Prostate gland (tissue), 2 donors: Measurements from ENCODE around the gene SLC12A5. TPM values are rescaled to one million over a fixed set of nuclear protein-coding genes. Genes with fewer than 3 reads are reported as not detected.

Experiments
- DNase-seq: peaks from one replicate; pipeline ENCODE4 v3.0.0-alpha.2; 2019; ENCODE audit warnings: low spot score
- H3K27ac ChIP-seq, 2 donors: fragments of 200-600 bp; sonication (generic); 2 replicates each; pipeline ENCODE4 v1.5.1; 2017 to 2019
- H3K27me3 ChIP-seq: fragments of 200-600 bp; sonication (generic); replicated peaks from 2 replicates; pipeline ENCODE4 v1.5.1; 2019; ENCODE audit not compliant: insufficient read depth
- H3K36me3 ChIP-seq, 2 donors: fragments of 200-600 bp; sonication (generic); 1 replicate in 1 of 2; 2 replicates in 1 of 2; pipeline versions ENCODE4 v1.5.1 to v1.8.1; 2017 to 2019
- H3K4me1 ChIP-seq: fragments of 200-600 bp; sonication (generic); replicated peaks from 2 replicates; pipeline ENCODE4 v1.5.1; 2019
- H3K4me3 ChIP-seq, 2 donors: fragments of 200-600 bp; sonication (generic); 2 replicates each; pipeline ENCODE4 v1.5.1; 2017 to 2019
- H3K9me3 ChIP-seq: fragments of 200-600 bp; sonication (generic); 2 replicates; pipeline ENCODE4 v1.5.1; 2017
- POLR2A ChIP-seq: fragments of 450-650 bp; IDR thresholded peaks from one replicate; pipeline ENCODE4 v1.6.1; 2016; ENCODE audit warnings: antibody characterized with exemption, mild to moderate bottlenecking
- POLR2AphosphoS5 ChIP-seq: sonication (generic); formaldehyde crosslinking; IDR thresholded peaks from one replicate; pipeline ENCODE4 v1.6.1; 2017; ENCODE audit warnings: antibody characterized with exemption
- WGBS: methylation state at CpG from one replicate; pipeline ENCODE4 v1.1.5; 2018; 5-methylcytosine and 5-hydroxymethylcytosine counted together
- intact Hi-C: fragments of 100-400 bp; cut with DNase I; formaldehyde crosslinking; loops from one replicate; pipeline ENCODE4 v1.14.2; 2022
- total RNA-seq, 2 donors: library from RNA; depleted of rRNA; stranded (reverse); fragments of >200 nt; gene quantifications; one replicate each; pipeline ENCODE4 v1.1.0, GENCODE V29; 2016
- TF ChIP-seq, protein P1 (sequence below), 4 experiments: fragments of 200-600 bp in 2 of 4; fragments of 450-650 bp in 2 of 4; sonication (generic) in 2 of 4; IDR thresholded peaks; 1 replicate in 3 of 4; 2 replicates in 1 of 4; pipeline ENCODE4 v1.5.1; 2016 to 2019; ENCODE audit warnings: antibody characterized with exemption in 4 of 4, mild to moderate bottlenecking in 2 of 4, moderate library complexity in 2 of 4

SLC12A5 gene
- total RNA-seq, 2 donors from 2014 or later = 3.6 TPM; not detected in 1

DNA sequence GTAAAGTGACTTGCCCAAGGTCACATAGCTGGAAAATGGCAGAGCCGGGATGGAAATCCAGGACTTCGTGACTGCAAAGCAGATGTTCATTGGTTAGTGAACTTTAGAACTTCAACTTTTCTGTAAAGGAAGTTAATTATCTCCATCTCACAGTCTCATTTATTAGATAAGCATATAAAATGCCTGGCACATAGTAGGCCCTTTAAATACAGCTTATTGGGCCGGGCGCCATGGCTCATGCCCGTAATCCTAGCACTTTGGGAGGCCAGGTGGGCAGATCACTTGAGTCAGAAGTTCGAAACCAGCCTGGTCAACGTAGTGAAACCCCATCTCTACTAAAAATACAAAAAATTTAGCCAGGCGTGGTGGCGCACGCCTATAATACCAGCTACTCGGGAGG is 22.1 kb upstream of the SLC12A5 start:
- Histone ChIP-seq H3K9me3 (no peaks in the 10 kb centered on the region), H3K27ac (no peak overlapping the region), H3K27me3 (peaks cover 18% of the 10 kb centered on the region), H3K4me3 (no peak overlapping the region), H3K4me1 (no peaks in the 10 kb centered on the region), H3K36me3 (no peaks in the 10 kb centered on the region)
- TF ChIP-seq, protein P1, sequence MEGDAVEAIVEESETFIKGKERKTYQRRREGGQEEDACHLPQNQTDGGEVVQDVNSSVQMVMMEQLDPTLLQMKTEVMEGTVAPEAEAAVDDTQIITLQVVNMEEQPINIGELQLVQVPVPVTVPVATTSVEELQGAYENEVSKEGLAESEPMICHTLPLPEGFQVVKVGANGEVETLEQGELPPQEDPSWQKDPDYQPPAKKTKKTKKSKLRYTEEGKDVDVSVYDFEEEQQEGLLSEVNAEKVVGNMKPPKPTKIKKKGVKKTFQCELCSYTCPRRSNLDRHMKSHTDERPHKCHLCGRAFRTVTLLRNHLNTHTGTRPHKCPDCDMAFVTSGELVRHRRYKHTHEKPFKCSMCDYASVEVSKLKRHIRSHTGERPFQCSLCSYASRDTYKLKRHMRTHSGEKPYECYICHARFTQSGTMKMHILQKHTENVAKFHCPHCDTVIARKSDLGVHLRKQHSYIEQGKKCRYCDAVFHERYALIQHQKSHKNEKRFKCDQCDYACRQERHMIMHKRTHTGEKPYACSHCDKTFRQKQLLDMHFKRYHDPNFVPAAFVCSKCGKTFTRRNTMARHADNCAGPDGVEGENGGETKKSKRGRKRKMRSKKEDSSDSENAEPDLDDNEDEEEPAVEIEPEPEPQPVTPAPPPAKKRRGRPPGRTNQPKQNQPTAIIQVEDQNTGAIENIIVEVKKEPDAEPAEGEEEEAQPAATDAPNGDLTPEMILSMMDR (IDR thresholded peaks at IDR 0.05) = no peak
- no peak for TF ChIP-seq POLR2A
- no peak for TF ChIP-seq POLR2AphosphoS5
- WGBS = 91% methylated on average over 11 of the region's 11 CpGs
- intact Hi-C loops = no loop called here
- no peak for DNase-seq

DNA sequence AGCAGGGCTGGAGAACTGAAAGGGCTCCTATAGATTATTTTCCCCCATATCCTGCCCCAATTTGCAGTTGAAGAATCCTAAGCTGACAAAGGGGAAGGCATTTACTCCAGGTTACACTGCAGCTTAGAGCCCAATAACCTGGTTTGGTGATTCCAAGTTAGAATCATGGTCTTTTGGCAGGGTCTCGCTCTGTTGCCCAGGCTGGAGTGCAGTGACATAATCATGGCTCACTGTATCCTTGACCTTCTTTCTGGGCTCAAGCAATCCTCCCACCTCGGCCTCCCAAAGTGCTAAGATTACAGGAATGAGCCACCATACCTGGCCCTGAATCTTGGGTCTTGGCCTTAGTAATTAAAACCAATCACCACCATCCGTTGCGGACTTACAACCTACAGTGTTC is 21.3 kb upstream of the SLC12A5 start:
- WGBS = 73% methylated on average over 4 of the region's 4 CpGs
- H3K27ac ChIP-seq = no peak overlapping the region
- no peak overlapping the region for H3K4me3 ChIP-seq
- H3K4me1 ChIP-seq = no peaks in the 10 kb centered on the region
- intact Hi-C loops = no loop called here
- peaks cover 23% of the 10 kb centered on the region for H3K27me3 ChIP-seq
- TF ChIP-seq POLR2A = no peak
- no peak for TF ChIP-seq POLR2AphosphoS5
- TF ChIP-seq, protein P1 (IDR thresholded peaks at IDR 0.05) = no peak
- H3K36me3 ChIP-seq = no peaks in the 10 kb centered on the region
- no peak for DNase-seq
- H3K9me3 ChIP-seq = no peaks in the 10 kb centered on the region

DNA sequence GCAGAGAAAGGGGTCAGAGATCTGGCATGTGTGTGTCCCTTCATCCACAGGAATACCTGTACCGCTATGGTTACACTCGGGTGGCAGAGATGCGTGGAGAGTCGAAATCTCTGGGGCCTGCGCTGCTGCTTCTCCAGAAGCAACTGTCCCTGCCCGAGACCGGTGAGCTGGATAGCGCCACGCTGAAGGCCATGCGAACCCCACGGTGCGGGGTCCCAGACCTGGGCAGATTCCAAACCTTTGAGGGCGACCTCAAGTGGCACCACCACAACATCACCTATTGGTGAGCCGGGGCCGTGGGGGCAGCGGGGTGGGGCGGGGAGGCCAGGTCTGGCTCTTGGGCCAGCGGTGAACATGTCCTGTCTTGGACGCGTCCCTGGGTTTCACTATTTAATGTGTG is 19.2 kb upstream of the SLC12A5 start:
- no peak for TF ChIP-seq POLR2AphosphoS5
- Histone ChIP-seq H3K4me1 (no peaks in the 10 kb centered on the region), H3K9me3 (no peaks in the 10 kb centered on the region), H3K27ac (no peak overlapping the region), H3K4me3 (no peak overlapping the region), H3K27me3 (peaks cover 32% of the 10 kb centered on the region), H3K36me3 (no peaks in the 10 kb centered on the region)
- no peak for DNase-seq
- intact Hi-C loops = no loop called here
- 26% methylated on average over 14 of the region's 20 CpGs for WGBS

DNA sequence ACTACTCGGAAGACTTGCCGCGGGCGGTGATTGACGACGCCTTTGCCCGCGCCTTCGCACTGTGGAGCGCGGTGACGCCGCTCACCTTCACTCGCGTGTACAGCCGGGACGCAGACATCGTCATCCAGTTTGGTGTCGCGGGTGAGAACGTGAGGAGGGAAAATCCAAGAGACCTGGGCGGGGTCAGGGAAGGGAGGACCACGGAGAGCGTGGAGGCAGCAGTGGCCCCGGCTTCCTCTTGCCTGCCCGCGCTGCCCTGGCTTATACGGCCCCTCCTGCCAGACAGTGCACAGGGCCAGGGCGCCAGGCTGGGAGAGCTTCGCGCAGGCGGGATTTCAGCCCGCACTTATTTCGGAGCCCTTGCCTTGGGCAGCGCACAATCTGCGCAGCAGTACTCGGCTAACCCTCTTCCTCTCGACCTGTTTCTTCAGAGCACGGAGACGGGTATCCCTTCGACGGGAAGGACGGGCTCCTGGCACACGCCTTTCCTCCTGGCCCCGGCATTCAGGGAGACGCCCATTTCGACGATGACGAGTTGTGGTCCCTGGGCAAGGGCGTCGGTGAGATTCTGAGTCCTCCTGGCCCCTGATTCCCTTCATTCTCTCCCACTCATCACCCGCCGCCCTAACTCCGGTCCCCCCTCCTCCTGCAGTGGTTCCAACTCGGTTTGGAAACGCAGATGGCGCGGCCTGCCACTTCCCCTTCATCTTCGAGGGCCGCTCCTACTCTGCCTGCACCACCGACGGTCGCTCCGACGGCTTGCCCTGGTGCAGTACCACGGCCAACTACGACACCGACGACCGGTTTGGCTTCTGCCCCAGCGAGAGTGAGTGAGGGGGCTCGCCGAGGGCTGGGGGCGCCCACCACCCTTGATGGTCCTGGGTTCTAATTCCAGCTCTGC is 18.3 kb upstream of the SLC12A5 start:
- TF ChIP-seq POLR2AphosphoS5 = no peak
- TF ChIP-seq POLR2A = no peak
- TF ChIP-seq, protein P1 (IDR thresholded peaks at IDR 0.05) = no peak
- Histone ChIP-seq H3K27ac (no peak overlapping the region), H3K4me3 (no peak overlapping the region), H3K4me1 (no peaks in the 10 kb centered on the region), H3K36me3 (no peaks in the 10 kb centered on the region), H3K27me3 (peaks cover 28% of the 10 kb centered on the region), H3K9me3 (no peaks in the 10 kb centered on the region)
- DNase-seq = no peak
- intact Hi-C loops = no loop called here
- 13% methylated on average over 73 of the region's 74 CpGs for WGBS

DNA sequence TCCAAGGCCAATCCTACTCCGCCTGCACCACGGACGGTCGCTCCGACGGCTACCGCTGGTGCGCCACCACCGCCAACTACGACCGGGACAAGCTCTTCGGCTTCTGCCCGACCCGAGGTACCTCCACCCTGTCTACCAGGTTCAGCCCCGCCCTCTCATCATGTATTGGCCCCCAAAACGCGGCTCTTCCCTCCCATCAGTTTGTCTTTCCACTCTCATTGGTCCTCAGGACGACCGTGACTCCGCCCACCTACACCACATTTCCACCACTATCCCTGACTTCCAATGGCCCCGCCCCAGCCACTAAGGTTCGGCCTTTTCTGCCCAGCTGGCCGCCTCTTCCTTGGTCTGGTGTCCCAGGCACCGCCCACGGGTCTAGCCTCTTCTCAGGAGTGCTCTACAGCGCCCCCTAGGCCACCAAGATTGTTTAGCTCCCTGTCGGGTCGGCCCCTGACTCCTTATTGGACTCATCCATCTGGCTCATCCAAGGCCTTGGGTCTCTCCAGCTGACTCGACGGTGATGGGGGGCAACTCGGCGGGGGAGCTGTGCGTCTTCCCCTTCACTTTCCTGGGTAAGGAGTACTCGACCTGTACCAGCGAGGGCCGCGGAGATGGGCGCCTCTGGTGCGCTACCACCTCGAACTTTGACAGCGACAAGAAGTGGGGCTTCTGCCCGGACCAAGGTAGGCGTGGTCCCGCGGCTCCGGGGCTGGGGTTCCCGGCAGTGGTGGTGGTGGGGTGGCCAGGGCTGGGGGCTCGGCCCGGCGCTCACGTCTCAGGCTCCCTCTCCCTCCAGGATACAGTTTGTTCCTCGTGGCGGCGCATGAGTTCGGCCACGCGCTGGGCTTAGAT is 17.2 kb upstream of the SLC12A5 start:
- DNase-seq = no peak
- H3K36me3 ChIP-seq = no peaks in the 10 kb centered on the region
- H3K27ac ChIP-seq = no peak overlapping the region
- intact Hi-C loops = no loop called here
- no peak overlapping the region for H3K4me3 ChIP-seq
- 21% methylated on average over 57 of the region's 57 CpGs for WGBS
- no peaks in the 10 kb centered on the region for H3K9me3 ChIP-seq
- H3K27me3 ChIP-seq = peaks cover 28% of the 10 kb centered on the region
- H3K4me1 ChIP-seq = no peaks in the 10 kb centered on the region
- TF ChIP-seq POLR2AphosphoS5 = no peak
- TF ChIP-seq, protein P1 (IDR thresholded peaks at IDR 0.05) = no peak
- no peak for TF ChIP-seq POLR2A
